22Rv1 (cell line): ENCODE measurements around the gene PLXNA4.
"Not testable (repeated sequence)": the region's sequence is repeated elsewhere in the genome, so short reads cannot be mapped to it uniquely, and the experiment has no call there.

Experiments used
- H3K27ac ChIP-seq: fragments of 450-650 bp; 2 replicates; pipeline ENCODE4 v1.5.1; 2017
- CTCF ChIP-seq: fragments of 450-650 bp; IDR thresholded peaks from 2 replicates; pipeline ENCODE4 v1.5.1; 2017; ENCODE audit warnings: mild to moderate bottlenecking
- ZFX ChIP-seq: fragments of 450-650 bp; IDR thresholded peaks from 2 replicates; pipeline ENCODE4 v1.6.1; 2017; ENCODE audit warnings: antibody characterized with exemption, borderline replicate concordance

PLXNA4 gene

GRCh38 chr7:132179681-132180080 is 396.6 kb downstream of the PLXNA4 start:
- no peak overlapping the region for H3K27ac ChIP-seq
- TF ChIP-seq CTCF (no peak), ZFX (no peak)

DNA sequence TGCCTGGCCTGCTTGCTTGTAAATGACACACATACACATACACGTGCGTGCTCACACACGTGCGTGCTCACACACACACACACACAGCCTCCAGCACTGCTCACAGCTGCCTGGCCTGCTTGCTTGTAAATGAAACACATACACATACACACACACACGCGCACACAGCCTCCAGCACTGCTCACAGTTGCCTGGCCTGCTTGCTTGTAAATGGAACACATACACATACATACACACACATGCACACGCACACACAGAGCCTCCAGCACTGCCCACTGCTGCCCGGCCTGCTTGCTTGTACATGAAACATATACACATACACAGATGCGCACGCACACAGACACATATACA is 397.2 kb downstream of the PLXNA4 start:
- no peak overlapping the region for H3K27ac ChIP-seq

GRCh38 chr7:132178402-132179079 is 397.7 kb downstream of the PLXNA4 start:
- H3K27ac ChIP-seq = not testable (repeated sequence)

More for the DNA sequence above, 397.2 kb downstream of the PLXNA4 start:
- TF ChIP-seq ZFX = no peak

DNA sequence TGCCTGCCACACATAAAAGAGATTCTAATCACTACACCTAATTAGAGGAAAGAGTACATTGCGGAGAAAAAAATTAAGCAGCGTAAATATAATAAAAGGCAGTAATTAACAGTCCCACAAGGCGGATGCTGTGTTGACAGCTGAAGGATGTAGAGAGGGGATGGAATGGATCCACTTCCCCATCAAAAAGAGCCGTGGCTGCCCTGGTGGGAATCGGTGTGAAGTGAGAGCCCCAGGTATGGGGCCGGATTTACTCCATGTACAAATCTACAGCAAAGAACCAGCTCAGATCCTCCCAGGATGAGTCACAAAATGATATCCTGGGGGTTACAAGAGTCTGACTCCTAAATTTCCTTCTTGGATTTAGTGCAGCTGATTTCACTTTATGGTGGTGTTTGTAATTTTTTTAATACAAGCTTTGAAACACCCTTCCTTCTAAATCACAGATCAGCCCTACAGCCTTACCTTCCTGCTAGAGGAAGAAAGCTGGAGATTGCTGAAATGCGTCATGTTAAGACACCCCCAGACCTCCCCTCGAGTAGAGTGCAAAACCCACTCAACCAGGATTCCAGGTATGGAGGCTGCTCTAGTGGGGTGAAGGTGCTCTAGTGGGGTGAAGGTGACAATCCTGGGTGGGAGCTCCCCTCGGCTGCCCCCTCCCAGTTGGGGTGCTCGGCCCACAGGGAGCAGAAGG is 398.4 kb downstream of the PLXNA4 start:
- H3K27ac ChIP-seq = no peak overlapping the region
- TF ChIP-seq CTCF (no peak), ZFX (no peak)

DNA sequence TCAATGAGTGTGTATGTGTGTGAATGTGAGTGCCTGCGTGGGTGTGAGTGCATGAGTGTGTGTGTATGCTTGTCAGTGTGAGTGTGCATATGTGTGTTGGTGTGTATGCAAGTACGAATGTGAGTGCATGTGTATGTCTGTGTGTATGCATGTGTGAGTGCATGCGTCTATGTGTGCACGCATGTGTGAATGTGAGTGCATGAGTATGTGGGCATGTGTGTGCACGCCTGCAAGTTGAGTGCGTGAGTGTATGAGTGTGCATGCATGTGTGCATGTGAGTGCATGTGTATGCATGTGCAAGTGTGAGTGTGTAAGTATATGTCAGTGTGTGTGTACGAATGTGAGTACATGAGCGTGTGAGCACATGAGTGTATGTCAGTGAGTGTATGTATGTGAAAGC is 399.6 kb downstream of the PLXNA4 start:
- no peak for TF ChIP-seq ZFX
- no peak overlapping the region for H3K27ac ChIP-seq

GRCh38 chr7:132171130-132171576 is 405.1 kb downstream of the PLXNA4 start:
- no peak for TF ChIP-seq CTCF
- no peak for TF ChIP-seq ZFX
- no peak overlapping the region for H3K27ac ChIP-seq

DNA sequence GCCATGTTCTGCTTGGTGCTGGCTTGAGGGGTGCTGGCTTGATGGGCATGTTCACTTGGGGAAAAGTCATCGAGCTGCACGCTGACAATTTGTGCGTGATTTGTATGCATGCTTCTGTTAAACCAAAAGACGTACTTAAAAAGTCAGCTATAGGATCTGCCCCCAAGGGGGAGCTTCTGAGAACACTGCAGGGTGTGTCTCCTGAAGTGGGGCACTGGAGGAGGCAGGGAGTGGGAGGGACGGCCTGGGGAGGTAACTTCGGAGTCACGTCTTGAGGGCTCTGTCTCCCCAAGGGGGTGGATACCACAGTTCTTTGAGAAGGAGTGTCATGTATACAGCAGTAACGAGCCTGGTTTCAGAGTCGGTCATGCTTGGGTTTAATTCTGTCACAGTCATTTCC is 406.5 kb downstream of the PLXNA4 start:
- no peak overlapping the region for H3K27ac ChIP-seq
- no peak for TF ChIP-seq ZFX
- no peak for TF ChIP-seq CTCF

GRCh38 chr7:132168239-132168638 is 408.0 kb downstream of the PLXNA4 start:
- TF ChIP-seq CTCF (no peak), ZFX (no peak)
- no peak overlapping the region for H3K27ac ChIP-seq

- H3K27ac ChIP-seq = not testable (repeated sequence)
These were observed 410.6 kb downstream of the PLXNA4 start for GRCh38 chr7:132165695-132166094.
